Osteoblast (primary cell): ENCODE results near the gene ITPR1. TPM values are rescaled to one million over a fixed set of nuclear protein-coding genes. Genes with fewer than 3 reads are reported as not detected.

ENCODE experiments used
- DNase-seq: peaks from one replicate; pipeline ENCODE4 v3.0.0; 2011; ENCODE audit warnings: low spot score, mixed read lengths; ENCODE audit not compliant: insufficient read length; ENCODE audit errors: missing footprints
- H2AFZ ChIP-seq: 2 replicates; pipeline ENCODE4 v1.6.0; 2011; ENCODE audit warnings: mild to moderate bottlenecking, low read length
- H3K27ac ChIP-seq: 2 replicates; pipeline ENCODE4 v1.5.1; 2011; ENCODE audit warnings: mild to moderate bottlenecking, low read depth, low read length, moderate library complexity
- H3K27me3 ChIP-seq: 2 replicates; pipeline ENCODE4 v1.6.0; 2012; ENCODE audit warnings: mild to moderate bottlenecking, control low read depth, inconsistent platforms, low read length, moderate library complexity; ENCODE audit not compliant: insufficient read depth
- H3K36me3 ChIP-seq: 2 replicates; pipeline ENCODE4 v1.5.1; 2011; ENCODE audit warnings: mild to moderate bottlenecking, low read length, control low read depth, moderate library complexity; ENCODE audit not compliant: insufficient read depth
- H3K4me1 ChIP-seq: 2 replicates; pipeline ENCODE4 v1.5.1; 2011; ENCODE audit warnings: mild to moderate bottlenecking, low read length, control low read depth, moderate library complexity; ENCODE audit not compliant: insufficient read depth
- H3K4me2 ChIP-seq: 2 replicates; pipeline ENCODE4 v1.6.0; 2011; ENCODE audit warnings: mild to moderate bottlenecking, low read length; ENCODE audit not compliant: insufficient read depth
- H3K4me3 ChIP-seq: fragments of 200-600 bp; sonication (generic); 3 replicates; pipeline ENCODE4 v1.5.1; 2012; ENCODE audit warnings: mild to moderate bottlenecking, low read length, inconsistent platforms; ENCODE audit not compliant: insufficient read depth
- H3K79me2 ChIP-seq: 2 replicates; pipeline ENCODE4 v1.6.0; 2012; ENCODE audit warnings: mild to moderate bottlenecking, low read length, control low read depth, inconsistent platforms; ENCODE audit not compliant: insufficient read depth
- H3K9me3 ChIP-seq: 2 replicates; pipeline ENCODE4 v1.5.1; 2011; ENCODE audit warnings: low read depth, low read length, control low read depth
- H4K20me1 ChIP-seq: 2 replicates; pipeline ENCODE4 v1.6.0; 2012; ENCODE audit warnings: mild to moderate bottlenecking, low read length, control low read depth; ENCODE audit not compliant: insufficient read depth
- total RNA-seq: library from RNA; depleted of rRNA; stranded (reverse); fragments of >200 nt; gene quantifications from 2 replicates; pipeline ENCODE4 v1.2.3, GENCODE V29; 2012
- TF ChIP-seq, protein P1 (sequence below): IDR thresholded peaks from 2 replicates; pipeline ENCODE4 v1.5.1; 2011; ENCODE audit warnings: mild to moderate bottlenecking, low read depth, low read length, moderate library complexity; ENCODE audit errors: extremely low read depth

ITPR1 gene
- total RNA-seq, 1 donor = 16.6 TPM

DNA sequence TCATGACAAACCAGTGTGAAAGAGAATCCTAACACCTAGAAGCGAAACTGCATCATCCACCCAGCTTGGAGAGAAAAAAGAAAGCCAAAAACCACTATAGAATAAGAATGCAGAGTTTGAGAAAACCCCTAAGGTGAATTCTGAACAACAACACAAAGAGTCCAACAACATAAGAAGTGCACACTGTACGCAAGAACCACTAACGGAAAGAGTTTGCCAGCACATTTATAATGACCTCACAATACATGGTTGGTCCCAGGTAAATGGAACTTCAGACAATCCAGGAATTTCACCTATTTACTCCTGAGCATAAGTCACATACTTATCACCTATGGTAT, 357.7 kb downstream of the ITPR1 start:
- no peaks in the 10 kb centered on the region for H3K27me3 ChIP-seq
- no peak overlapping the region for H3K4me3 ChIP-seq
- peaks cover 8% of the 10 kb centered on the region for H3K4me1 ChIP-seq
- no peak overlapping the region for H2AFZ ChIP-seq
- no peak for DNase-seq
- H3K9me3 ChIP-seq = no peaks in the 10 kb centered on the region
- no peak overlapping the region for H3K4me2 ChIP-seq
- H3K27ac ChIP-seq = no peak overlapping the region
- H4K20me1 ChIP-seq = no peaks in the 10 kb centered on the region
- TF ChIP-seq, protein P1, sequence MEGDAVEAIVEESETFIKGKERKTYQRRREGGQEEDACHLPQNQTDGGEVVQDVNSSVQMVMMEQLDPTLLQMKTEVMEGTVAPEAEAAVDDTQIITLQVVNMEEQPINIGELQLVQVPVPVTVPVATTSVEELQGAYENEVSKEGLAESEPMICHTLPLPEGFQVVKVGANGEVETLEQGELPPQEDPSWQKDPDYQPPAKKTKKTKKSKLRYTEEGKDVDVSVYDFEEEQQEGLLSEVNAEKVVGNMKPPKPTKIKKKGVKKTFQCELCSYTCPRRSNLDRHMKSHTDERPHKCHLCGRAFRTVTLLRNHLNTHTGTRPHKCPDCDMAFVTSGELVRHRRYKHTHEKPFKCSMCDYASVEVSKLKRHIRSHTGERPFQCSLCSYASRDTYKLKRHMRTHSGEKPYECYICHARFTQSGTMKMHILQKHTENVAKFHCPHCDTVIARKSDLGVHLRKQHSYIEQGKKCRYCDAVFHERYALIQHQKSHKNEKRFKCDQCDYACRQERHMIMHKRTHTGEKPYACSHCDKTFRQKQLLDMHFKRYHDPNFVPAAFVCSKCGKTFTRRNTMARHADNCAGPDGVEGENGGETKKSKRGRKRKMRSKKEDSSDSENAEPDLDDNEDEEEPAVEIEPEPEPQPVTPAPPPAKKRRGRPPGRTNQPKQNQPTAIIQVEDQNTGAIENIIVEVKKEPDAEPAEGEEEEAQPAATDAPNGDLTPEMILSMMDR = no peak
- H3K79me2 ChIP-seq = no peaks in the 10 kb centered on the region
- no peaks in the 10 kb centered on the region for H3K36me3 ChIP-seq

DNA sequence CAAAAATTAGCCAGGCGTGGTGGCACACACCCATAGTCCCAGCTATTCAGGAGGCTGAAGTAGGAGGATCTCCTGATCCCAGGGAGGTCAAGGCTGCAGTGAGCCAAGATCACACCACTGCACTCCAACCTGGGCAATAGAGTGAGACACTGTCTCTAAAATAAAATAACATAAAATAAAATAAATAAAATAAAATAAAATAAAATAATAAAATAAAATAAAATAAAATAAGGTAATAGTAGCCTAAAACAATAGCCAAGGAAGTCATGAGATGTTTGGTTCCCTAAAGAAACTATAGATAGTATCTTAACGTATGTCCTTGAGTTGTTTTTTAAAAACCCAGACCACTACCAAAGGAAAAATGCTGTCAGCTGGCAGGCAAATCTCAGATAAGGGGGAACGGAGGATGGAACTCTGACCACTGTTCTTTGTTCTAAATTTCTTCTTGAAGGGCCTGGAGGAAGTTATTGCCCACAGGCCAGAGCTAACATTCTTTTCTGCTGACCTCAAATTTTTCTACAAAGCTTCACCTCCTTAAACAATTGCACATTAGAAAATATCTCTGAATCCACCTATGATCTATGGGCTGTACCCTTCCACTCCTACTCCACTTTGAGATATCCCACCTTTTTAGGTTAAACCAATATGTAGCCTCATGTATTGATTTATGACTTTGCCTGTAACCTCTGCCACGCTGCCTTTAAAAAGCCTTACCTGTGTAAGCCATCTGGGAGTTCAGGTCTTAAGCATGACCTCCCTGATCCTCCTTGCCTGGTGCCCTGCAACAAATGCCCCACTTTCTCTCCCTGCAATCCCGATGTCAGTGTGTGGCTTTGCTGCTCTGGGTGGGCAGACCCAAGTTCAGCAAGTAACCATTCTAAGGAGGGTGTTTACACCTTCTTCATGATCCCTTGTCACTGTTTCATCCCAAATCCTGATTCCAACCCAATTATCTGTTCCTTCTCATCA, 359.9 kb downstream of the ITPR1 start:
- Histone ChIP-seq H4K20me1 (no peaks in the 10 kb centered on the region), H3K9me3 (no peaks in the 10 kb centered on the region), H3K27me3 (no peaks in the 10 kb centered on the region), H3K79me2 (no peaks in the 10 kb centered on the region), H3K4me1 (peaks cover 8% of the 10 kb centered on the region), H3K4me3 (no peak overlapping the region), H2AFZ (peak overlapping the region; percentile 37), H3K27ac (no peak overlapping the region), H3K4me2 (no peak overlapping the region), H3K36me3 (no peaks in the 10 kb centered on the region)
- TF ChIP-seq, protein P1 = no peak
- DNase-seq = no peak

DNA sequence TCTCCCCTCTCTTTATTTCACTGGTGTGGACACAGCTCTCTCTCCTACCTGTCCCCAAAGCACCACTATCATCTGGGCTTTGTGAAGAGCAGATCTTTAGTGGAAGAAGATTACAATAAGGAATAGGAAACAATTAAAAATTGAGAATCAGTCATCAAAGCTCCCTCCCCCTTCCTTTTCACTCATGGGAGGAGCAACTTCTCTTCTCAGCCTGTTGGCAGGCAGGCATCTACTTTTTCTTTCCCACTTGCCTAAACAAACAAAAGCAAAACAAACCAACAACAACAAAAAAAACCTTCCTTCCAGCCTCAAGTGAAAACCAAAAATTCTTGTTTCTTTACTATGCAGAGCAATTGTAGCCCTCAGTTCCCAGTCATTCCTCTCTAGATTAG, 360.6 kb downstream of the ITPR1 start:
- H2AFZ ChIP-seq = peak overlapping the region; percentile 37
- no peaks in the 10 kb centered on the region for H3K9me3 ChIP-seq
- DNase-seq = no peak
- no peak overlapping the region for H3K4me2 ChIP-seq
- no peak overlapping the region for H3K4me3 ChIP-seq
- H3K79me2 ChIP-seq = no peaks in the 10 kb centered on the region
- H3K27ac ChIP-seq = no peak overlapping the region
- H3K4me1 ChIP-seq = peaks cover 8% of the 10 kb centered on the region
- no peaks in the 10 kb centered on the region for H4K20me1 ChIP-seq
- H3K27me3 ChIP-seq = no peaks in the 10 kb centered on the region
- H3K36me3 ChIP-seq = no peaks in the 10 kb centered on the region
- TF ChIP-seq, protein P1 = no peak

DNA sequence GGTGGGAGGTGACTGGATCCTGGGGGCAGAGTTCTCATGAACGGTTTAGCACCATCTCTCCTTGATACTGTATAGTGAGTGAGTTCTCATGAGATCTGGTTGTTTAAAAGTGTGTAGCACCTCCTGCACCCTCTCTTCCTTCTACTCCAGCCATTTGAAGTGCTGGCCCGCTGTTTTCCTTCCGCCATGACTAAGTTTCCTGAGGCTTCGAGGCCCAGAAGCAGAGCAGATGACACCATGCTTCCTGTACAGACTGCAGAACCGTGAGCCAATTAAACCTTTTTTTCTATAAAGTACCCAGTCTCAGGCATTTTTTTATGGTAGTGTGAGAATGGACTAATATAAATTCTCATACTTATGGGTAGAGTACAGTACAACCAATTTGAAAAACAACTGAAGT, 362.5 kb downstream of the ITPR1 start:
- TF ChIP-seq, protein P1 = no peak
- no peak overlapping the region for H3K4me3 ChIP-seq
- no peak for DNase-seq
- H2AFZ ChIP-seq = no peak overlapping the region
- no peaks in the 10 kb centered on the region for H3K36me3 ChIP-seq
- no peaks in the 10 kb centered on the region for H3K9me3 ChIP-seq
- no peaks in the 10 kb centered on the region for H4K20me1 ChIP-seq
- peaks cover 8% of the 10 kb centered on the region for H3K4me1 ChIP-seq
- no peak overlapping the region for H3K27ac ChIP-seq
- no peaks in the 10 kb centered on the region for H3K79me2 ChIP-seq
- no peak overlapping the region for H3K4me2 ChIP-seq
- H3K27me3 ChIP-seq = no peaks in the 10 kb centered on the region
